Left ventricle myocardium inferior (tissue), 1 donor: ENCODE results near the gene TLX2. TPM values are rescaled to one million over a fixed set of nuclear protein-coding genes. Genes with fewer than 3 reads are reported as not detected.

ENCODE experiments used
- DNase-seq: peaks from one replicate; pipeline ENCODE4 v3.0.0-alpha.2; 2020
- H3K27ac ChIP-seq: fragments of 200-600 bp; replicated peaks from 2 replicates; pipeline ENCODE4 v1.8.0; 2021
- H3K27me3 ChIP-seq: fragments of 200-600 bp; 2 replicates; pipeline ENCODE4 v1.8.0; 2021; ENCODE audit warnings: low read depth
- H3K36me3 ChIP-seq: fragments of 200-600 bp; 2 replicates; pipeline ENCODE4 v1.8.0; 2021
- H3K4me1 ChIP-seq: fragments of 200-600 bp; 2 replicates; pipeline ENCODE4 v1.8.0; 2021
- H3K4me3 ChIP-seq: fragments of 200-600 bp; 2 replicates; pipeline ENCODE4 v1.8.0; 2021; ENCODE audit warnings: mild to moderate bottlenecking, moderate library complexity
- H3K9me3 ChIP-seq: fragments of 200-600 bp; replicated peaks from 2 replicates; pipeline ENCODE4 v1.8.0; 2021
- CTCF ChIP-seq: fragments of 200-600 bp; IDR thresholded peaks from 2 replicates; pipeline ENCODE4 v1.8.0; 2021; ENCODE audit warnings: antibody characterized with exemption, mild to moderate bottlenecking, borderline replicate concordance
- intact Hi-C: fragments of 100-400 bp; cut with micrococcal nuclease; formaldehyde crosslinking; loops from one replicate; pipeline ENCODE4 v1.11.0; 2022
- total RNA-seq: library from RNA; stranded (reverse); fragmentation: NEBNext Ultra II Directional; extraction: Animal tissue kit (Norgen Biotek cat#: 25700); gene quantifications from one replicate; pipeline ENCODE4 v1.2.1, GENCODE V29; 2021
- donor health status: DM: no; HTN: yes; CAD: no; lungs with severe emphysema.

Gene TLX2
- total RNA-seq, 1 donor from 2014 or later = not detected

GRCh38 chr2:74524955-74525716, 10.9 kb downstream of the TLX2 start:
- H3K9me3 ChIP-seq = no peaks in the 10 kb centered on the region
- peaks cover 30% of the 10 kb centered on the region for H3K36me3 ChIP-seq
- DNase-seq = no peak
- H3K27ac ChIP-seq = no peak overlapping the region
- peaks cover 24% of the 10 kb centered on the region for H3K4me1 ChIP-seq
- intact Hi-C loops = no loop called here
- H3K4me3 ChIP-seq = no peak overlapping the region
- TF ChIP-seq CTCF = no peak
- H3K27me3 ChIP-seq = peaks cover 25% of the 10 kb centered on the region

GRCh38 chr2:74525717-74526648, 11.7 kb downstream of the TLX2 start, which contains the start of gene DQX1:
Gene DQX1, minus strand, starts transcription at chr2:74526231. Its CDS starts 502 bp downstream, at chr2:74525729.
- H3K36me3 ChIP-seq = peaks cover 30% of the 10 kb centered on the region
- no peak within 1 kb of the TSS for H3K4me3 ChIP-seq
- intact Hi-C loops = no loop called here
- peaks cover 33% of the 10 kb centered on the region for H3K4me1 ChIP-seq
- no peak for DNase-seq
- no peak within 1 kb of the TSS for H3K27ac ChIP-seq
- no peaks in the 10 kb centered on the region for H3K9me3 ChIP-seq
- TF ChIP-seq CTCF = no peak
- peaks cover 16% of the 10 kb centered on the region for H3K27me3 ChIP-seq

- H3K36me3 ChIP-seq = peaks cover 37% of the 10 kb centered on the region
- no peaks in the 10 kb centered on the region for H3K9me3 ChIP-seq
- no peak for TF ChIP-seq CTCF
- H3K4me3 ChIP-seq = no peak overlapping the region
- intact Hi-C loops = no loop called here
- peaks cover 40% of the 10 kb centered on the region for H3K4me1 ChIP-seq
- H3K27me3 ChIP-seq = peaks cover 11% of the 10 kb centered on the region
- no peak for DNase-seq
- no peak overlapping the region for H3K27ac ChIP-seq
Measured at GRCh38 chr2:74526649-74527230, 12.5 kb downstream of the TLX2 start.

GRCh38 chr2:74527741-74528140, 13.5 kb downstream of the TLX2 start:
- no peak for TF ChIP-seq CTCF
- H3K36me3 ChIP-seq = peaks cover 47% of the 10 kb centered on the region
- H3K27me3 ChIP-seq = peaks cover under 1% of the 10 kb centered on the region
- DNase-seq = no peak
- no peak overlapping the region for H3K27ac ChIP-seq
- no peak overlapping the region for H3K4me3 ChIP-seq
- intact Hi-C loops = no loop called here
- H3K4me1 ChIP-seq = peaks cover 49% of the 10 kb centered on the region
- H3K9me3 ChIP-seq = no peaks in the 10 kb centered on the region

- Histone ChIP-seq H3K4me3 (peak overlapping the region; percentile 97), H3K4me1 (peaks cover 49% of the 10 kb centered on the region), H3K27me3 (no peaks in the 10 kb centered on the region), H3K27ac (peak overlapping the region; percentile 93), H3K9me3 (no peaks in the 10 kb centered on the region), H3K36me3 (peaks cover 57% of the 10 kb centered on the region)
- intact Hi-C loops = no loop called here
- no peak for DNase-seq
- no peak for TF ChIP-seq CTCF
Measured at GRCh38 chr2:74528600-74529356, 14.5 kb downstream of the TLX2 start.
